Neutrophil (primary cell): ENCODE data around the gene TRPM8.

Source experiments
- H3K27ac ChIP-seq: fragments of 200-600 bp; sonication (generic); 2 replicates; pipeline ENCODE4 v1.5.1; 2016; ENCODE audit warnings: mild to moderate bottlenecking, moderate library complexity
- H3K27me3 ChIP-seq: fragments of 200-600 bp; sonication (generic); 2 replicates; pipeline ENCODE4 v1.6.0; 2016; ENCODE audit warnings: mild to moderate bottlenecking
- H3K36me3 ChIP-seq: fragments of 200-600 bp; sonication (generic); 2 replicates; pipeline ENCODE4 v1.5.1; 2017
- H3K4me1 ChIP-seq, 2 experiments: fragments of 200-600 bp in 1 of 2; sonication (generic) in 1 of 2; 1 replicate in 1 of 2; 2 replicates in 1 of 2; pipeline versions ENCODE4 v1.5.1 to v1.6.1; 2013 to 2016; ENCODE audit warnings: low read depth in 1 of 2, low read length in 1 of 2, mild to moderate bottlenecking in 1 of 2, moderate library complexity in 1 of 2; ENCODE audit not compliant: control insufficient read depth in 1 of 2, insufficient read depth in 1 of 2
- H3K4me3 ChIP-seq, 2 experiments: fragments of 200-600 bp in 1 of 2; sonication (generic) in 1 of 2; 1 replicate in 1 of 2; 2 replicates in 1 of 2; pipeline ENCODE4 v1.5.1; 2013 to 2016; ENCODE audit warnings: low read depth in 1 of 2, low read length in 1 of 2, mild to moderate bottlenecking in 1 of 2, moderate library complexity in 1 of 2
- H3K9me3 ChIP-seq: fragments of 200-600 bp; sonication (generic); 2 replicates; pipeline ENCODE4 v1.5.1; 2016
- CTCF ChIP-seq: fragments of 200-600 bp; sonication (generic); IDR thresholded peaks from 2 replicates; pipeline ENCODE4 v1.5.1; 2016; ENCODE audit warnings: antibody characterized with exemption

TRPM8 gene

GRCh38 chr2:233982421-233983121 is 65.4 kb downstream of the TRPM8 start:
- Histone ChIP-seq H3K9me3 (no peaks in the 10 kb centered on the region), H3K4me3 (no peak overlapping the region), H3K27ac (no peak overlapping the region), H3K36me3 (no peaks in the 10 kb centered on the region), H3K4me1 (no peaks in the 10 kb centered on the region), H3K27me3 (peaks cover 11% of the 10 kb centered on the region)
- no peak for TF ChIP-seq CTCF

- Histone ChIP-seq H3K4me1 (no peaks in the 10 kb centered on the region), H3K9me3 (no peaks in the 10 kb centered on the region), H3K27me3 (peaks cover 9% of the 10 kb centered on the region), H3K36me3 (no peaks in the 10 kb centered on the region), H3K27ac (no peak overlapping the region), H3K4me3 (no peak overlapping the region)
- TF ChIP-seq CTCF: no peak
Observed at GRCh38 chr2:233983445-233983844, 66.3 kb downstream of the TRPM8 start.

- no peak overlapping the region for H3K4me3 ChIP-seq
- no peak for TF ChIP-seq CTCF
- H3K36me3 ChIP-seq: no peaks in the 10 kb centered on the region
- no peaks in the 10 kb centered on the region for H3K4me1 ChIP-seq
- H3K27me3 ChIP-seq: peaks cover 12% of the 10 kb centered on the region
- no peaks in the 10 kb centered on the region for H3K9me3 ChIP-seq
- no peak overlapping the region for H3K27ac ChIP-seq
Observed at GRCh38 chr2:233988581-233988980, 71.4 kb downstream of the TRPM8 start.

GRCh38 chr2:233989221-233989858 is 72.2 kb downstream of the TRPM8 start:
- no peak overlapping the region for H3K27ac ChIP-seq

GRCh38 chr2:233990261-233990798 is 73.2 kb downstream of the TRPM8 start:
- H3K4me3 ChIP-seq: no peak overlapping the region
- no peaks in the 10 kb centered on the region for H3K36me3 ChIP-seq
- H3K27me3 ChIP-seq: peaks cover 12% of the 10 kb centered on the region
- H3K4me1 ChIP-seq: no peaks in the 10 kb centered on the region
- H3K27ac ChIP-seq: no peak overlapping the region
- TF ChIP-seq CTCF: no peak
- no peaks in the 10 kb centered on the region for H3K9me3 ChIP-seq

More at GRCh38 chr2:233989221-233989858, 72.2 kb downstream of the TRPM8 start:
- no peaks in the 10 kb centered on the region for H3K4me1 ChIP-seq
- peaks cover 12% of the 10 kb centered on the region for H3K27me3 ChIP-seq
- no peak overlapping the region for H3K4me3 ChIP-seq
- TF ChIP-seq CTCF: no peak
- H3K36me3 ChIP-seq: no peaks in the 10 kb centered on the region
- no peaks in the 10 kb centered on the region for H3K9me3 ChIP-seq
